ENCODE results near the gene TNFRSF25. TPM values are rescaled to one million over a fixed set of nuclear protein-coding genes. Genes with fewer than 3 reads are reported as not detected.

Gene TNFRSF25
- total and polyA plus RNA-seq, 2 donors from 2014 or later: 7.6 to 13.8 TPM

DNA sequence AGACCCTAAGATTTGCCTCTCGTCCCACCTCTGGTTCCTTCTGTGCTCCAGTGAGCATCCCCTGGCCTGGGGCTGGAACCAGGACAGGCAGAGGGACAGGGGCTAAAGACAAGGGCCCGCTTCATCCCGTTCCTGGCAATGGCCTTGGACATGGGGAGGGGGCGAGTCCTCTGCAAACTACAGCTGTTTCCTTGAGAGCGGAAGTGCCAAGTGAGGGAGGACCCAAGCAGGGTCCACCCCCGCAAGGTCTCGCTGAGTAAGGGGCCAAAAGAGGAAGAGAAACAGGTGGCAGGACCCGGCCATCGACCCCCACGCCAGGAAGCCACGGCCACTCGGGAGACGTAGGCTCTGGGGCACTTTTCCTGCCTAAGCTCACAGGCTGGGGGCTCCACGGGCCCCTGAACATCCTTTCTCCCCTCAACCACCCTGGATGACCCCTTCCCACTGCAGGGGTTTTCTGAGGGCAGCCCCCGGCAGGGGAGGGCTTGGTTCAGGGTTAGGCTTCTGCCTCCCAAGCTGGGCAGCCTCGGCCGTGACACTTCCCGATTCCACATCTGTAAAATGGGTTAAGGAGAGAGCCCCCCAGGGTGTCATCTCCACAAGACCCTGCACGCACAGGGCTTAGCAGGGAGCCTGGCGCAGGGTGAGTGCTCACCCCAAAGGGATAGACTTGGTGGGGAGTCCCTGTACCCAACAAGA, 43.4 kb upstream of the TNFRSF25 start:
- no peak for FAIRE-seq
- intact Hi-C loops (cut with DNase I): no loop called here
- no peak for TF ChIP-seq CTCF (IDR thresholded peaks at IDR 0.05; ENCODE audit: borderline replicate concordance, extremely low read depth, insufficient read depth)

DNA sequence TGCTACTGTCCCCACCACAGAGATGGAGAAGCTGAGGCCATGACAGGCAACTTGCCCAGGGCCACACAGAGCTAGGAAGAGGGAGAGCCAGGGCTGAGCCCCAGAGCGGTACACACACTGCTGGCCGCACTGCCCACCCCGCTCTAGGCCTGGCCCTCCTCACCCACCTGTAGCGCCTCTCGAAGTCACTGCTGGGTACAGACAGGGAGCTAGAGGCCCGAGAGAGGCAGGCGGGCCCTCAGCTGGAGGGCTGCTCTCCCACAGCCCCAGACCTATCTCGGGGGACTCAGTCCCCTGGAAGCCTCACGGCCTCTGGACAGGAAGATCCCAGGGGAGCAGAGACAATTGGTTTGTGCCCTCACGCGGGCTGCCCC, 42.8 kb upstream of the TNFRSF25 start:
- FAIRE-seq (no peak), DNase-seq (no peak)
- Histone ChIP-seq H3K27ac (ENCODE audit: low read depth in 2 of 2, low read length in 2 of 2) (no peak overlapping the region), H3K9me3 (ENCODE audit: control insufficient read depth in 2 of 3, insufficient read depth in 1 of 3, low read length in 3 of 3) (no peaks in the 10 kb centered on the region), H3K36me3 (ENCODE audit: control insufficient read depth in 2 of 3, insufficient read depth in 3 of 3, low read length in 3 of 3) (no peaks in the 10 kb centered on the region), H3K4me1 (ENCODE audit: control insufficient read depth in 2 of 3, insufficient read depth in 2 of 3, low read depth in 1 of 3, low read length in 3 of 3) (no peaks in the 10 kb centered on the region), H3K9ac (ENCODE audit: low read length in 3 of 3) (no peak overlapping the region), H3K27me3 (ENCODE audit: control insufficient read depth, insufficient read depth, low read length) (no peaks in the 10 kb centered on the region), H3K4me3 (ENCODE audit: low read length in 3 of 3) (no peak overlapping the region)
- intact Hi-C loops (cut with DNase I): no loop called here
- TF ChIP-seq CTCF (IDR thresholded peaks at IDR 0.05; ENCODE audit: borderline replicate concordance, extremely low read depth, insufficient read depth): no peak

More for the DNA sequence above, 43.4 kb upstream of the TNFRSF25 start:
- Histone ChIP-seq H3K27ac (ENCODE audit: low read depth in 2 of 2, low read length in 2 of 2) (no peak overlapping the region), H3K9me3 (ENCODE audit: control insufficient read depth in 2 of 3, insufficient read depth in 1 of 3, low read length in 3 of 3) (no peaks in the 10 kb centered on the region), H3K4me1 (ENCODE audit: control insufficient read depth in 2 of 3, insufficient read depth in 2 of 3, low read depth in 1 of 3, low read length in 3 of 3) (no peaks in the 10 kb centered on the region), H3K9ac (ENCODE audit: low read length in 3 of 3) (no peak overlapping the region), H3K36me3 (ENCODE audit: control insufficient read depth in 2 of 3, insufficient read depth in 3 of 3, low read length in 3 of 3) (no peaks in the 10 kb centered on the region), H3K27me3 (ENCODE audit: control insufficient read depth, insufficient read depth, low read length) (no peaks in the 10 kb centered on the region), H3K4me3 (ENCODE audit: low read length in 3 of 3) (no peak overlapping the region)
- peak in 4 of 5 donors; percentile 32 to 62 (median 58) for DNase-seq

DNA sequence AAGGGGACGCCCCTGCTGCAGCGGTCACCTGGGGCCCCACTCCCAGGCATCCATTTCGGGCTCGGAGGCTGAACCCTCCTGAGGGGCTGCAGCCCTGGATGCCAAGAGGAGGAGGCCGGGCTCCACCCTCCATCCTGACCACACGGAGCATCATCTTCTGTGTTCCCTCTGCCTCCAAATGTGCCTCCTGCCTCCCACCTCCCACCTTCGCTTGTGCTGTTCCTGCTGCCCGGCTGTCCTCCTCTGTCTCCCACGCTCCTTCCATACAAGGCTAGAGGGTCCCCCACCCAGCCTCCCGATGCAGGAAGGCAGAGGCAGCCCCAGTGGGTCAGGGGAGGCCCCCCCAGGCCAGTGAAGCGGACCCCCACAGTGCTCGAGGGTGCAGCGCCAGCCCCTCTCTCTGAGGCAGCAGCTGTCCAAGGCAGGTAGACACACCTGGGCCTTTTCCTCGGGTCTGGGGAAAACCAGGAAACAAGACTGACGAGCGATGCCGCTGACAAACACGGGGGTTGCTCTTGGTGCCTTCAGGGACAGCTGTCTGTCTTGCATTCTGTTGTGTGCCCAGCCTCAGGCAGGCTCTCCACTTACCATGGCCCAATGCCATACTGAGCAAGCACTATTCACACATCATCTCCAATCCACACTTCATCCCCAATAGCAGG, 42.3 kb upstream of the TNFRSF25 start:
- no peak for TF ChIP-seq CTCF (IDR thresholded peaks at IDR 0.05; ENCODE audit: borderline replicate concordance, extremely low read depth, insufficient read depth)

More for the DNA sequence above, 42.3 kb upstream of the TNFRSF25 start:
- H3K27ac ChIP-seq (ENCODE audit: low read depth in 2 of 2, low read length in 2 of 2): no peak overlapping the region
- no peaks in the 10 kb centered on the region for H3K36me3 ChIP-seq (ENCODE audit: control insufficient read depth in 2 of 3, insufficient read depth in 3 of 3, low read length in 3 of 3)
- no peaks in the 10 kb centered on the region for H3K4me1 ChIP-seq (ENCODE audit: control insufficient read depth in 2 of 3, insufficient read depth in 2 of 3, low read depth in 1 of 3, low read length in 3 of 3)
- intact Hi-C loops (cut with DNase I): no loop called here
- DNase-seq (peak in 1 of 5 donors; percentile 43), FAIRE-seq (no peak)
- H3K27me3 ChIP-seq (ENCODE audit: control insufficient read depth, insufficient read depth, low read length): no peaks in the 10 kb centered on the region
- no peak overlapping the region for H3K4me3 ChIP-seq (ENCODE audit: low read length in 3 of 3)
- no peak overlapping the region for H3K9ac ChIP-seq (ENCODE audit: low read length in 3 of 3)
- no peaks in the 10 kb centered on the region for H3K9me3 ChIP-seq (ENCODE audit: control insufficient read depth in 2 of 3, insufficient read depth in 1 of 3, low read length in 3 of 3)
